IPS DF 6.9 (cell line): ENCODE data around the gene RNASE9.
"Not testable (repeated sequence)": the region's sequence is repeated elsewhere in the genome, so short reads cannot be mapped to it uniquely, and the experiment has no call there.

Source experiments
- DNase-seq: peaks from one replicate; pipeline ENCODE4 v3.0.0-alpha.2; 2013; ENCODE audit warnings: low read depth, low spot score
- H3K27ac ChIP-seq: one replicate; pipeline ENCODE4 v1.5.1; 2013; ENCODE audit warnings: low read length, control low read depth
- H3K27me3 ChIP-seq: 2 replicates; pipeline ENCODE4 v1.6.1; 2013; ENCODE audit warnings: mild to moderate bottlenecking, low read length; ENCODE audit not compliant: control insufficient read depth, insufficient read depth
- H3K36me3 ChIP-seq: 2 replicates; pipeline ENCODE4 v1.6.1; 2013; ENCODE audit warnings: low read length; ENCODE audit not compliant: control insufficient read depth, insufficient read depth
- H3K4me1 ChIP-seq: 2 replicates; pipeline ENCODE4 v1.6.1; 2013; ENCODE audit warnings: low read length; ENCODE audit not compliant: control insufficient read depth, insufficient read depth
- H3K4me3 ChIP-seq: 2 replicates; pipeline ENCODE4 v1.5.1; 2013; ENCODE audit warnings: mild to moderate bottlenecking, low read length
- H3K9me3 ChIP-seq: 2 replicates; pipeline ENCODE4 v1.6.1; 2013; ENCODE audit warnings: low read length, inconsistent platforms; ENCODE audit not compliant: control insufficient read depth, insufficient read depth
- WGBS: extraction: QIAGEN DNeasy Blood & Tissue Kit; methylation state at CpG from one replicate; pipeline ENCODE4 v1.1.7; 2013; ENCODE audit warnings: mixed read lengths, missing lambda C conversion rate; ENCODE audit not compliant: insufficient read length, insufficient coverage; 5-methylcytosine and 5-hydroxymethylcytosine counted together

RNASE9 gene

DNA sequence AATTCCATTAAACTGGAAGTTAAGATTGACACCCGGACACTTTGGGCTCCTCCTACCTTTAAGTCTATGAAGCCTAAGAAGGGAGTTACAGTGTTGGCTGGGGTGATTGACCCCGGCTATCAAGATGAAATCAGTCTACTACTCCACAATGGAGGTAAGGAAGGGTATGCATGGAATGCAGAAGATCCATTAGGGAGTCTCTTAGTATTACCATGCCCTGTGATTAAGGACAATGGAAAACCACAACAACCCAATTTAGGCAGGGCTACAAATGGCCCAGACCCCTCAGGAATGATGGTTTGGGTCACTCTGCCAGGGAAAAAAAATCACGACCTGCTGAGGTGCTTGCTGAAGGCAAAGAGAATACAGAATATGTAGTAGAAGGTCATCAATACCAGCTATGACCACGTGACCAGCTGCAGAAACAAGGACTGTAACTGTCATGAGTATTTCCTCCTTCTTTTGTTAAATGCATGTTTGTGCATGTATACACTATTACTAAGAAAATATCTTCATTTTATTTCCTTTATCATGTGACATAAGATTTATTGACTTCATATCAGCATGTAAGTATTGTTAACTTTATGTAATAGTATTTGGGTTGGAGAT, 11.6 kb upstream of the RNASE9 start:
- no CpG with 5 or more reads among the region's 4 CpGs for WGBS
- not testable (repeated sequence) for H3K27ac ChIP-seq

DNA sequence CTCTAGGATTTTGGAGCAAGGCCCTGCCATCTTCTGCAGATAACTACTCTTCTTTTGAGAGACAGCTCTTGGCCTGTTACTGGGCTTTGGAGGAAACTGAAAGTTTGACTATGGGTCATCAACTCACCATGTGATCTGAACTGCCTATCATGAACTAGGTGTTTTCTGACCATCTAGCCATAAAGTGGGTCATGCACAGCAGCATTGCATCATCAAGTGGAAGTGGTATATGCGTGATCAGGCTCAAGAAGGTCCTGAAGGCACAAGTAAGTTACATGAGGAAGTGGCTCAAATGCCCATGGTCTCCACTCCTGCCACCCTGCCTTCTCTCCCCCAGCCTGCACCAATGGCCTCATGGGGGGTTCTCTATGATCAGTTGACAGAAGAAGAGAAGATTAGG, 9.9 kb upstream of the RNASE9 start:
- not testable (repeated sequence) for DNase-seq, H3K9me3 ChIP-seq, H3K4me3 ChIP-seq, H3K36me3 ChIP-seq, H3K4me1 ChIP-seq, H3K27ac ChIP-seq, H3K27me3 ChIP-seq
- WGBS, result no CpG with 5 or more reads among the region's 1 CpG

More for the DNA sequence above, 11.6 kb upstream of the RNASE9 start:
- not testable (repeated sequence) for DNase-seq, H3K9me3 ChIP-seq, H3K27me3 ChIP-seq, H3K4me1 ChIP-seq, H3K4me3 ChIP-seq, H3K36me3 ChIP-seq

DNA sequence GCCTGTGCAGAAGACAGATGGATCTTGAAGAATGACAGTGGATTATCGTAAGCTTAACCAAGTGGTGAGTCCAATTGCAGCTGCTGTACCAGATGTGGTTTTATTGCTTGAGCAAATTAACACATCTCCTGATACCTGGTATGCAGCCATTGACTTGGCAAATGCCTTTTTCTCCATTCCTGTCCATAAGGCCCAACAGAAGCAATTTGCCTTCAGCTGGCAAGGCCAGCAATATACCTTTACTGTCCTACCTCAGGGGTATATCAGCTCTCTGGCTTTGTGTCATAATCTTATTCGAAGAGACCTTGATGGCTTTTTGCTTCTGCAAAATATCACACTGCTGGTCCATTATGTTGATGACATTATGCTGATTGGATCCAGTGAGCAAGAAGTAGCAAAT, 9.0 kb upstream of the RNASE9 start:
- not testable (repeated sequence) for H3K4me1 ChIP-seq, H3K27me3 ChIP-seq, H3K4me3 ChIP-seq, H3K9me3 ChIP-seq, DNase-seq, H3K27ac ChIP-seq, H3K36me3 ChIP-seq
- WGBS, result no CpG with 5 or more reads among the region's 2 CpGs

DNA sequence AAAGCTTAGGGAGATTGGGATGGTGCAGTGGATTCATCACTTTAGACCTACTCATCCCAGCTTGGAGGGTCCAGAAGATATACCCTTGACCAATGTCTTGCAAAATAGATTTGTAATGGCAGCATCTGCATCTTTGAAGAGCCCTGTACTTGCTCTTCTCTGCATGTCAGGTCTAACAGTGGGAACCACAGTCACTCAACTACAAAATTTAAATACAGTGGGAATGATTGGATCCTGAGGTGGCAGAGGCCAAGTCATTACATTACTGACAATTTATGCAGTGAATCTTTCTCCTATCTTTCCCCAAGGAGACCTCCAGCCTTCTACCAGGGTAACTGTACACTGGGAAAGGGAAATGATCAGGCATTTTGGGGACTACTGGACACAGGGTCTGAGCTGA, 8.2 kb upstream of the RNASE9 start:
- Histone ChIP-seq H3K27me3 (no peaks in the 10 kb centered on the region), H3K9me3 (no peaks in the 10 kb centered on the region), H3K4me1 (peaks cover 1% of the 10 kb centered on the region; the same call in 1 of the 2 replicates), H3K4me3 (no peak overlapping the region), H3K36me3 (no peaks in the 10 kb centered on the region; the same call in 1 of the 2 replicates), H3K27ac (no peak overlapping the region)
- DNase-seq, result no peak

DNA sequence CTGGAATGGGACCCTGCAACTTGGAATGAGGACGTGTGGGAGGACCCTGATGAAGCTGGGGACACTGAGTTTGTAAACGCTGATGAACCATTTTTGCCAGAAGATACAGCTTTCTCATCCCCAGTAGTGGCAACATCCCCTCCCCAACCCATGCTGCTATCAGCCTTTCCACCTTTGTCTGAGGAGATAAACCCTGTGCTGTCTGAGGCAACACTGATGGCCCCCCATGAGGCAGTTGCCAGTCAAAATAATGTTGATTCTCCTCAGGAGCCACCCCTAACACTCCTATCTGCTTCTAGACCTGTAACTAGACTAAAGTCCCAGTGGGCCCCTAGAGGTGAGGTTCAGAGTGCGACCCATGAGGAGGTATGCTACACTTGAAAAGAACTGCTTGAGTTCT, 7.5 kb upstream of the RNASE9 start:
- DNase-seq, result no peak
- Histone ChIP-seq H3K9me3 (no peaks in the 10 kb centered on the region), H3K27me3 (no peaks in the 10 kb centered on the region), H3K27ac (no peak overlapping the region), H3K4me1 (peaks cover 1% of the 10 kb centered on the region; the same call in 1 of the 2 replicates), H3K4me3 (no peak overlapping the region), H3K36me3 (no peaks in the 10 kb centered on the region; the same call in 1 of the 2 replicates)
- no CpG with 5 or more reads among the region's 3 CpGs for WGBS

DNA sequence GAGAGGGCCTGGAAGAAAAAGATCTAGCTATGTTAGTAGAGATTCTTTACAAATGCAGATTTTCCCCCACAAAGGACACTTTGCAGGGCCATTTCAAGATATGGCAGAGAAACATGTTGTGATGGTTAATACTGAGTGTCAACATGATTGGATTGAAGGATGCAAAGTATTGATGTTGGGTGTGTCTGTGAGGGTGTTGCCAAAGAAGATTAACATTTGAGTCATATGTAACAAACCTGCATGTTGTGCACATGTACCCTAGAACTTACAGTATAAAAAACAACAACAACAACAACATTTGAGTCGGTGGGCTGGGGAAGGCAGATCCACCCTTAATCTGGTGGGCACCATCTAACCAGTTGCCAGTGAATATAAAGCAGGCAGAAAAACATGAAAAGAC, 6.4 kb upstream of the RNASE9 start:
- H3K4me1 ChIP-seq, H3K27me3 ChIP-seq, H3K9me3 ChIP-seq, H3K27ac ChIP-seq, H3K36me3 ChIP-seq, H3K4me3 ChIP-seq, DNase-seq: not testable (repeated sequence)
- WGBS, result no CpG with 5 or more reads among the region's 1 CpG

DNA sequence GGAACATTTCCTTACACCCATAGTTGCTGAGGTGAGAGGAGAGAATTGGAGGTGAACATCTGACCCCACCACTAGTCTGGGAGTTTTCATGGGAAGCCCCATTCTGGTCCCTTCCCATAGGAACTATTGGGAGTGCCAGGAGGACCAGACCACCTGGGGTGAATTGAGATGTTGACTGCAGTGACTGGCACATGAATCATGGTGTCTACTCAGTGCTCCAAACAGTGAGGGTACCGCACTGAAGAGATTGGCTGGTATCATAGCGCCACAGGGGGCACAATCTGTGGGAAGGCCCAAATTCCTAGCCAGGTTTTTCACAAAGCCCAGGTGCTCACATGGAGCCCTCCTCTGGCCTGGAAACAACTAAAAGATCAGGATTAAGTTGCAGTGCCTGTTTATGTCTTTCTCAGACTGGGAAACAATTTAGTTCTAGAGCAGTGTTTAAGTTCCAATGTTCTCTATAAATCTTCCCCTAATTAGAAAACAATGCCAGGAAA, 3.7 kb upstream of the RNASE9 start:
- peaks cover 1% of the 10 kb centered on the region; the same call in 1 of the 2 replicates for H3K4me1 ChIP-seq
- WGBS, result no CpG with 5 or more reads among the region's 2 CpGs
- no peak overlapping the region for H3K27ac ChIP-seq
- no peaks in the 10 kb centered on the region; the same call in 1 of the 2 replicates for H3K36me3 ChIP-seq
- no peak overlapping the region for H3K4me3 ChIP-seq
- no peaks in the 10 kb centered on the region for H3K27me3 ChIP-seq
- no peak for DNase-seq
- no peaks in the 10 kb centered on the region for H3K9me3 ChIP-seq

DNA sequence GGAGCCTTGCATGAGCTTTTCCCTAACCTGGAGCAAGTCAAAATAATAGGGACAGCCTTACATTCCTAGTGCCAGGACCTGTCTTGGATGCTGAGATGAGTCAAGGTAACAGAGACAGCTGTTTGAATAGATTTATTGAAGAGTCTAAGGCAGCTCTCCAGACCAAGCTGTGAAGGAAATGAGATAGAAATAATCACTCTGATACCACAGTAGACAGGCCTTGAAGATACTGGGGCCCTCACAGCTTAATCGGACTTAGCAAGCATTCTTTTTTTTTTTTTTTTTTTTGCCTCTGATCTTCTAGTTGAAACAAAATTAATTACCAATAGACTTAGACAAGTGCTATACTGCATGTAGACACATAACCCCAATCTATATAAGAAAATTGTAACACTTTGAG, 3.1 kb upstream of the RNASE9 start:
- H3K27me3 ChIP-seq, result no peaks in the 10 kb centered on the region
- no CpG with 5 or more reads among the region's 1 CpG for WGBS

DNA sequence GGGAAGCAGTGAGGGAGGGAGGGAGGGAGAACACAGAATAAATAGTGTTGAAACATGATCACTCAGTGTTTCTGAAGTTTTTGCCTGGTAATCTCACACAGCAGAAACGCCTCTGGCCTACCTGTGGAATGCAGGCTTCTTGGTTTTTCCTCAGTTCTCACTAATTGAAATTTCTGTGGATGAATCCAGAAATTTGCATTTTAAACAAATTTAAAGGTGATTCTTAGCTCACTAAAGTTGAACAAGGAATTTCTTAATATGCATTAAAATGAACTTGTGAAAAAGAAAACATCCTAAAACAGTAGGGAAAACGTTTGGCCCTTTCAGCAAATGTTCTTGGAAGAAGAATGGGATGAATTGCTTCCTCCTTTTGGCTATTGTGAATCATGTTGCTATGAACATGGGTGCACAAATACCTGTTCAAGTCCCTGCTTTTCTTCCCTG, 1.4 kb downstream of the RNASE9 start:
- WGBS, result no CpG with 5 or more reads among the region's 2 CpGs
- H3K27ac ChIP-seq, result peak overlapping the region; percentile 73
- no peak overlapping the region for H3K4me3 ChIP-seq
- no peaks in the 10 kb centered on the region for H3K27me3 ChIP-seq
- DNase-seq, result no peak
- H3K36me3 ChIP-seq, result no peaks in the 10 kb centered on the region; the same call in 1 of the 2 replicates
- H3K4me1 ChIP-seq, result peaks cover 4% of the 10 kb centered on the region; the same call in 1 of the 2 replicates
- no peaks in the 10 kb centered on the region for H3K9me3 ChIP-seq

More for the DNA sequence above, 3.1 kb upstream of the RNASE9 start:
- no peak overlapping the region for H3K27ac ChIP-seq
- no peak overlapping the region for H3K4me3 ChIP-seq
- peaks cover 1% of the 10 kb centered on the region; the same call in 1 of the 2 replicates for H3K4me1 ChIP-seq
- DNase-seq, result no peak
- H3K9me3 ChIP-seq, result no peaks in the 10 kb centered on the region
- no peaks in the 10 kb centered on the region; the same call in 1 of the 2 replicates for H3K36me3 ChIP-seq

DNA sequence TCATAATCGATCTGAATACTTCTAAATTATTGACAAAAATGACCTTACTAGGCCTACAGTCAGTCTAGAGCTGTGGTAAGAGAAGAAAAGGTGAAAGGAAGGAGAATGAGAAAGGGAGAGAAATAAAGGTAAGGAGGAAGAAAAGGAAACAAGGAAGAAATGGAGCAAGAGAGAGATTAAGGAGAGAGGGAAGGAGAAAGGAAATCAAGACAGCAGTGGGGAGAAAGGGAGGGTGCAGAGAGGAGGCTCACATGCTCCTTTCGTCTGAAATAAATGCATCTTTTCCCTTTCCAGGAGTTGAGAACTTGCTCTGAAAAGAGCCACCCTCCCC, 3.7 kb downstream of the RNASE9 start:
- Histone ChIP-seq H3K4me3 (no peak overlapping the region), H3K9me3 (no peaks in the 10 kb centered on the region), H3K36me3 (no peaks in the 10 kb centered on the region), H3K27ac (no peak overlapping the region), H3K27me3 (no peaks in the 10 kb centered on the region), H3K4me1 (peaks cover 4% of the 10 kb centered on the region; the same call in 1 of the 2 replicates)
- no CpG with 5 or more reads among the region's 2 CpGs for WGBS
- DNase-seq, result no peak
